A673 (cell line): ENCODE results near the gene RSPH3.

Experiments used
- CTCF ChIP-seq: fragments of 300-800, 200-600 bp; sonication (generic); conservative IDR thresholded peaks from 2 replicates; pipeline ENCODE4 v1.5.1; 2017; ENCODE audit warnings: low read depth, mild to moderate bottlenecking, antibody characterized with exemption, low read length, moderate library complexity, mixed read lengths
- EZH2 ChIP-seq: fragments of 200-600 bp; sonication (generic); IDR thresholded peaks from 2 replicates; pipeline ENCODE4 v1.6.1; 2017; ENCODE audit warnings: borderline replicate concordance, low read depth, mild to moderate bottlenecking, mixed read lengths, antibody characterized with exemption, low read length; ENCODE audit not compliant: poor library complexity, severe bottlenecking

DNA sequence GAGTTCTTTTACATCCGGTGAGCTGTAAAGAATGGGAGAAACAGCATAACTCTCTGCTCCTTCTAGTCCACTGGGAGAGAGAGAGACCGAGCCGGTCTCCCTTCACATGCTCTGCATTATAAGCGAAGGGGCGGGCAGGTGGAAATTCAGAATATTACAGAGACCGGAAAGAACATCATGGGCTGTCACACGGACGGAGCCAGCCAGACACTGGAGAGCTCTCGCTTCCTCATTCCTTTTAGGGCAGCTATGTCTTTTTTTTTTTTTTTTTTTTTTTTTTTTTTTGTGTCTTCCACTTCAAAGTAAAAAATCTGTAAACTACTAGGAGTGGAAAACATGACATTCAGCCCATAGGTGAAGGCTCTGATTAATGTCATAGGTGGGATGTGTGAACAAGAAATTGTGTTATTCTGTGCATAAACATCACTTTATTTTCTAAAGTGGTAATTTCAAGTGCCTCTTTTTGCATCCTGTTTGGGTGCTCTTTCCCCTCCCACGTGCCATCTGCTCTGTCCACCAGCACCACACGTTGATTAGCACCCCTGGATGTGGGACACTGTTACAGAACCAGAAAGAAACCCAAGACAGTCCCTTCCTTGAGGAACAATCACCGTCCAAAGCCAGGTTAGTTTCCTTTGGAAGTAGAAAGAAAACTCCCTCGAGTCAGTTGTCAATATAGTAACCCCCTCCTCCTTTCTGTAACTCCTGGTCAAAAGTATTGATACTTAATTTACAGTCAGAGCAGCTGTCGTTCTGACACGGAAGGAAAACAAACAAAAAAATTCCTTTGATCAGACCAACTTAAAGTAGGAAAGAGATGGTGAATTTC is 45.1 kb upstream of the RSPH3 start, which contains the start of gene TAGAP:
- TF ChIP-seq CTCF (no peak), EZH2 (no peak)
